Measurements from ENCODE around the gene ZEB2.

DNA sequence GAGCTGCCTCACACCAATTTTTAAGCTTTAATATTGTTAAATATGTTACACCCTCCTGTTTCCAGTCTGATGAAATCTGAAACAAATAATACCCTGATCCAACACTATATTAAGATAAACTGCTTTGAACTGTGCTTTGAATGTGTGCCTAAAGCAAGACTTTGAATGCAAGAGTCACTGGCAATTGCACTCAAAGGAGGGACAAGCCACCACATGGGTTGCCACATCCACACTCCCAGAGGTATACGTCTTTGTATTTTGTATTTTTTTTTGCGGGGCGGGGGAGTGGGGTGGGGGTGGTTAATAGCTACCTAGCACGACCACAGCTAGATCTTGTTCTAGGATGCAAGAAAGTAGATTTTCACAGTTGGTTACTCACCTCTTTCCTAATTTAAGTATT is 1.8 kb upstream of the ZEB2 start:
- TF ChIP-seq CTCF (IDR thresholded peaks at IDR 0.05) (no peak), POLR2AphosphoS5 (IDR thresholded peaks at IDR 0.05) (no peak), POLR2A (IDR thresholded peaks at IDR 0.05) (no peak)

Data from breast epithelium (tissue), 3 donors.